ENCODE results near the gene BBS7.

The BBS7 gene

DNA sequence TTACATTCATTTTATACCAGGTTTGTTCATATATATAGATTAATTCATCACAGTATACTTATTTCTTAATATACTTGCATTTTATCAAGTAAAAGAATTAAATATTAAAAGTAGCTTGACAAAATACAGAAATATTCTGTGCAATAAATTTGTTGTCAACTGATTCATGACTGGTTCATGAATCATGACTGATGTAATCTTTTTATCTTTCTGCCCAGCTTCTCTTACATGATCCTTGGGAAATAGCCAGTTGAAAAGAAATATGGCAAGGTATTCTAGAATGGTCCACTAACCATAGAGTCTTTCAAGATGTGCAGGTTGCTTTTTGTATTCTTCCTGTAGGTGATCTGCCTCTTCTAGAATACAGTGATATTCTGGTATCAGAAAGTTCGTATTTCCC lies 42.4 kb downstream of the BBS7 start:
- peak; percentile 28 for DNase-seq (ENCODE audit: low spot score)

DNA sequence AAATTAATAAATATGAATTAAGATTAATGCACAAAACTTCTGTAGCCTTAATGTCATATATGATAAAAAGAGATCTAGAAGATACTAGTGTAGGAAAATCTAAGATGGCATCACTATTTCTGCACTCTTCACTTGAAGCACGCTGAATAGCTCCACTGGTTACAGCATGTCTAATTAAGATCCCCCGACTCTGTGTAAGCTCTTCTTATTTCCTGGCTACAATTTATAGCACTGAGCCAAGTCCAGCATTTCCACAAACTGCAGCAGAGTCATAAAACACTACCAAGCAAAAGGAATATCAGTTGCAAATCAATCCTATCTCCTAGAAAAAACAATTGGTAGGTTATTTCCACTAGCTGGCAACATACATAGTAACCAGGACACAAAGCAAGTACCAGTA lies 45.3 kb downstream of the BBS7 start:
- DNase-seq (ENCODE audit: low spot score): no peak

DNA sequence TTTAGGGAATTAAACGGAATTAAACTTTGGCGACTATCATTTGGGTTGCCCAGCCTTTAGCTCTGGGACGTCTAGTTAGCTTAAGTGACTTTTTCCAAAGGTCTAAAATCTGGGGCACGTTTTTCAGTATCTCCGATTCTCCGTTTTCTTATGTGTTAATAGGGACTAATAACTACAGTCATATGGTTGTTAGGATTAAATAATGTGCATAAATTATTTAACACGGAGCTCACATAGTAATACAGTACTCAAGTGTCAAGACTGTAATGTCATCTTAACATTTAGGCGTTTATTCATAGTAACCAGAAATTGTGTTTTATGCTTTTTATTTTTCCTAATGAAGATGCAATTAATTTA lies 46.1 kb downstream of the BBS7 start:
- no peak for DNase-seq (ENCODE audit: low spot score)

- peak; percentile 98 for DNase-seq (ENCODE audit: low spot score)
Observed at GRCh38 chr4:121823505-121824170, 46.6 kb downstream of the BBS7 start, which contains the start of gene CCNA2. Gene CCNA2 (minus strand): TSS chr4:121823883. CDS start chr4:121823628, 255 bp downstream.

DNA sequence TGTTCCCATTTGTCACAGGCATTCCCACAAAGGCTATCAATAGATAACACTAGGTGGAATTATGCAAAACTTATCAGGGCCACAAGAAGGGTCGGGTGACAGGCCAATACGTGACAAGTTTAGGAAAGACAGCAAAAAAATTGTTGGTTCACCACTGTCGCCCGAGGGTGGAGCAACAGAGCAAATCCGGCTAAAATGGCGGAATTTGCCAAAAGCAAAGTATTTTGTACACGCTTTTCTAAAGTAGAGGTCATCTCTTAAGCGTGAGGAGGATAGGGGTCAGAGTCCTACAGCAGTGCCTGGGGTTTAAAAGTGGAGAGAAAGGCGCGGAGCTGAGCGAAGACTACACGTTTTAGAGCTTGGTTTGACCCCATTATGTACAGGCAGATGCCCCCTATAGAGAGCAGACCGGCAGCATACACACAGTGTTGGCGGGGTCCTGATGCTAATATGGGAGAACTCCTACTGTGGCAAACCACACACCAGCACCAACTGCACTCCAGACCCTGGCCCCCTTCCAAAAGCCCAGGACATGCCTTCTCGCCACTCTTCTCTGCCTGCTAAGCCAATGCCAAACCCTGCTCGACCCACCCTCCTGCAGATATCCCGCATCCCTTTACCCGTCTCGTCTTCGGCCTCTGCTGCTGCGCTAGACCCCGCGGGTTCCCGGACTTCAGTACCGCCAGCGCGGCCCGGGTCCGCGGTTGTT lies 47.3 kb downstream of the BBS7 start:
- peak; percentile 48 for DNase-seq (ENCODE audit: low spot score)

- DNase-seq (ENCODE audit: low spot score): no peak
Observed at GRCh38 chr4:121822047-121822446, 48.2 kb downstream of the BBS7 start.

- no peak for DNase-seq (ENCODE audit: low spot score)
Observed at GRCh38 chr4:121819216-121819965, 50.9 kb downstream of the BBS7 start.

DNA sequence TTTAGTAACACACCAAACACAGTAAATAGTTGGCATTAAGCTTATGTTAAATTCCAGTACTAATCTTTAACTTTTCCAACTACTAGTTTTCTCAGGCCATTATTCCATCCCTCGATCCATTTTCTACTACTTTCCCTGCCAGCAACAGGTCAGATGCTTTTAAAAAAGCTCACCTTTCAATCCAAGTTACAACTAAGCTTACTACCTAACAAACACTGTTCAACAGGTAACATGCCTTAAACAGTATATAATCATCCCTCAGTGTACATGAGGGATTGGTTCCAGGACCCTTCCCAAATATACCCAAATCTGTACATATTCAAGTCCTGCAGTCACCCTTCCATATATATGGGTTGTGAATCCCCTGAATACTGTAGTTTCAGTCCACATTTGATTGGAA lies 52.1 kb downstream of the BBS7 start:
- no peak for DNase-seq (ENCODE audit: low spot score)

DNA sequence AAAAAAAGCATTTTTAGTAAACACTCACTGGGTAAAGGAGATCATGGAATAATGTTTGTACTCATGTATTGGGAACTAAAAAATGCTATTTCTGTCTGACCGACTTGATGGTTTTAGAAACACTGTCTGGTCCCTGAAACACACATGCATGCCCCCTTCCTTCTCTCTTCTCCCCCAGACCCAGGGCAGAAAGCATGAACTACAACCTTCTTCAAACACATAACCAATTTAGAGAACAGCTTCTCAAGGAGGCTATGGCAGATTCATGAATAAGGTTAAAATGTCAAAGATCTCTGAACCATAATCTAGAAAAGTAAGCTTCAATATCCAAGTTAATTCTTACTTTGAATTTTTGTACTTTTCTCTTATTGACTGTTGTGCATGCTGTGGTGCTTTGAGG lies 52.6 kb downstream of the BBS7 start:
- no peak for DNase-seq (ENCODE audit: low spot score)

GRCh38 chr4:121817006-121817405 lies 53.3 kb downstream of the BBS7 start:
- DNase-seq (ENCODE audit: low spot score): no peak

DNA sequence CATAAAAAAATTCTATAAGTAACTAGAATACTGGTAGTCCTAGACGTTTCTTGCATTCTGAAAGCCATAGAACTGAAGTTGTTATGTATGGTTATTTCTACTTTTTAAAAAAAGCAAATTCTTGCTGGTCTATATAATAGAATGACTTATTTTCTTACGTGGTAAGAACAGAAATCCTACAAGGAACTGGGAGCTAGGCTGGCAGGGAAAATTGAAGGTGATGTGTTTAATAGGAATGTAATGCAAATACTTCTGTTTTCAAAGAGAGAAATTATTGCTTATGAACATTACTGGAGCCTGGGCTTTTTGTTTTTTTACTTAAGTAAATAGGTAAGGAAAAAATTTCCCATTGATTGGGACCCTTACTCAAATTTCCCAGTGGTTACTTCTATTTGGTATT lies 55.5 kb downstream of the BBS7 start:
- DNase-seq (ENCODE audit: low spot score): no peak

GRCh38 chr4:121811122-121811521 lies 59.2 kb downstream of the BBS7 start:
- DNase-seq (ENCODE audit: low spot score): no peak

DNA sequence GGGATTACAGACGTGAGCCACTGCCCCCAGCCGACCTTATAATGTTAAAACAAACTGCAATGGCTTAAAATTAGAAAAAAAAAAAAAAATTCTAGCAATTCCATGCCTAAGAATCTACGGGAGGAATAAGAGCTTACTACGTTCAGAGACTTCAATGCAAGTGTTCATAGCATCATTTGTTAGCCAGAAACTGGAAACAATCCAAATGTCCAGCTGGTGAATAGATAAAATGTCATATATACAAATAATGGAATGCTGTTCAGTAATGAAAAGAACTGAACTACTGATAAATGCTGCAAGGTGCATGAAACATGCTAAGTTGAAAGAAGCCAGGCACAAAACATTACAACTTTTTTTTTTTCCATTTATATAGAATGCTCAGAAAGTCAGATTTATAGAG lies 63.9 kb downstream of the BBS7 start:
- no peak for DNase-seq (ENCODE audit: low spot score)

GRCh38 chr4:121801715-121802075 lies 68.6 kb downstream of the BBS7 start:
- no peak for DNase-seq (ENCODE audit: low spot score)

DNA sequence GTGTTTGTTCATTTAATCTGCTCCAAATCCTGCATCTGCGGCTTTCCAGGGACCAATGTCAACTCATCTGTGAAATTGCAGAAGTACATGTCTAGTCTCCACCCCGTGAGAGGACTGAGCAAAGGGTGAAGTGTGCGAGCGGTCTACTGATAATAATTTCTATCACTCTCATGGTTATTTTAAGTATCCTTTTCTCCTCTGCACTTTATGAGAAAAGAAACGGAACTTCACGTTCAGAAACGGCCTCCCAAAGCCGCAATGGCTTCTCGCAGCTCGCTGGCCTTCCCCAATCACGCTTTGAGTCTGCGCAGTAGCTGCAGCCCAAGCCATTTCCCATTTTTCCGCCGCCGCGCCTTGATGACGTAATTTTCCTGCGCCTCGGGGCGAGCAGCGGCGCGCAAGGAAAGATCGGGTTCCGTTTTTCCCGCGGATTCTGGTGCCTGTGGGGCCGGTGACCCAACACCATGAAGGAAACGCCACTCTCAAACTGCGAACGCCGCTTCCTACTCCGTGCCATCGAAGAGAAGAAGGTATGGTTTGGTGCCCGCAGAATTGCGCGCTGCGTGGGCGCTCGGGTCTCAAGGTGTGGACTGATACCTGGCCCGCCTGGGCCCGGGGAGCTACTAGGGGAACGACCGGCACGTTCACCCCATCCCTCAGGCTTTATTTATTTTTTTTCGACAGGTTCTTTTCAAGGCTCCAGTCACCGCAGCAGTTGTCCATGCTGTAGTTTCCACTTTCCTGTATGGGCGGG lies 69.1 kb downstream of the BBS7 start, which contains the start of gene EXOSC9:
TSS of gene EXOSC9 (plus strand) at position 363 of the 754 bp plus-strand sequence. CDS start at position 465, 102 bp downstream.
- peak; percentile 96 for DNase-seq (ENCODE audit: low spot score)

DNA sequence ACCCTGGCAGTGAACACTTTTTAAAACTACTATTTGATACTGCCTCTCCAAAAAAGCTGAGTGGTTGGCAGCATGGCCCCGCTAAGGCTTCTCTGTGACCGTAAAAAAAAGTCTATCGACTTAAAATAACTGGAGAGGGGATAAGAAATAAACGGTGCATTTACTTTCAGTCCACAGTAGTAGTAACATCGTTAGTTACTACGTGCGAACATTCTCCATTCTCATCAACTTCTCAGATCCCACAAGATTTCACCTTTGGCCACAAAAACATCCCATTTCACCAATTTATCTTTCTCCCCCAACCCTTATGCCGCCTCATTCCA lies 69.7 kb downstream of the BBS7 start:
- DNase-seq (ENCODE audit: low spot score): no peak

DNA sequence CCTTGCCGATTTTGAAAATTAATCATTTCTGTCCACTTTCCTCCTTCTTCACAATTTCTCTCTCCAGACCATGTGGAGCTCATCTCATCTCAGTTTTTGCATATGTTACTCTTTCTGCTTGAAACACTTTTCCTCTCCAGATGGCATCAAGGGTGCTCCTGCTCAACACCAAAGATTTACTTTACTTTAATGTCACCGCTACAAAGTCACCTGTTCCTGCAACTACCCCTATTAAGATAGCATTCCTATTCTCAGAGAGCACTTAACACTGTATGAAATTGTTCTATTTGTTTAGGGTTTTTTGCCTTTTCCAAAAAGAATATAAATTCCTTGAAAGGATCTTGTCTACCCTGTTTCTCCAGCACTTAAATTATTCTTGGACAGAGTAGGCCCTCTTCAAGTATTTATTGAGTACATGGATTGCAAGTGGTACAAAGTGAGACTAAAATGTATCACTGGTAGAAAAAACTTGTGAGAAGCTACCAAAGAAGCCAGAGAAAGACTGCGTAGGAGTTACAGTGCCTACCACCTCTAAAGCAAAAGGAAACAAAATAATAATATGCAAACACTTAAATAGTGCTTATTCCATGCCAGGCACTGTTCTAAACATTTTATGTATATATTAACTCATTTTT lies 70.3 kb downstream of the BBS7 start:
- DNase-seq (ENCODE audit: low spot score): no peak

- no peak for DNase-seq (ENCODE audit: low spot score)
Observed at GRCh38 chr4:121799208-121799823, 71.0 kb downstream of the BBS7 start.

GRCh38 chr4:121796283-121796682 lies 74.0 kb downstream of the BBS7 start:
- no peak for DNase-seq (ENCODE audit: low spot score)

DNA sequence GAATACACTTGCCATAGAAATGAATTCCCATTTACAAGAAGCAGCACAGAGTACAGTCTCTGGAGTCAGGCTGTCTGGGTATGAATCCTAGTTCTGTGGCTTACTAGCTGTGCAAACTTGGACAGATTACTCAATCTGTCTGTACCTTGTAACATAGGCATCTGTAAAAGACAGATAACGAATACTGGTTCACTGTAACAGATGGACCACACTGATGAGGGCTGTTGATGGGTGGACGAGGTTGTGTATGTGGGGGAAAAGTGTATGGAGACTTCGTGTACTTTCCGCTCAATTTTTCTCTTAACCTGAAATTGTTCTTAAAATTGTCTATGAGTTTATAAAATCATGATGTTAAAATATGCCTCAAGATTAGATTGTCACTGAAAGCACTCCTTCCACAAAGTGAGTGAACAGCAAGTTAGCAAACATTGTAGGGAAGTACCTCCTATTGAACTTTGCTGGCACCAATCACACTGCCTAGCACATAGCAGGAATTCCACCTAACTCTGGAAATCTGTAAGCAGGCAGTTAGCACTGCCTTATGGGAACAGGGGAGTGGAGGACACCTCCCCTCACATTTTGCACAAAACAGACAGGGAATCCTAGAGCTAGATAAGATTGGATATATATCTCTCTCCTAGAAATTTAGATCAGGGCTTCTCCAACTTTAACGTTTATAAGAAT lies 75.6 kb downstream of the BBS7 start:
- DNase-seq (ENCODE audit: low spot score): no peak

DNA sequence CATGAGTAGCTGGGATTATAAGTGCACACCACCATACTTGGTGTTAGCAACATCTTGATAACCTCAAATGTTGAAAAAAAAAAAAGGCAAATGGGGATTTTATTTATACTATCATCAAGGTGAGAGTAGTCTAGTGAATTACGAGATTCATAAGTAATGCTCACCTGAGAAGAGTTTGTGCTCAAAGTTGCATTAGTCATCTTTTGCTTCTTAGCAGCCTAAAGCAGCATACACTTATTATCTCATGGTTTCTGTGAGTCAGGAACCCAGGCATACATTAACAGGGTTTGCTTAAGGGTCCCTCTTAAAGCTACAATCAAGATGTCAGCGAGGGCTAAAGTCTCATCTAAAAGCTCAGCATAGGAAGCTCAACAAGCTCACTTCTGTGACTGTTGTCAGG lies 77.3 kb downstream of the BBS7 start:
- no peak for DNase-seq (ENCODE audit: low spot score)
